Jurkat, Clone E6-1 (cell line): Measurements from ENCODE around the gene UBE2E1.
"Not testable (repeated sequence)": the region's sequence is repeated elsewhere in the genome, so short reads cannot be mapped to it uniquely, and the experiment has no call there.

Experiments used
- DNase-seq: peaks from one replicate; pipeline ENCODE4 v3.0.0-alpha.2; 2011; ENCODE audit warnings: low read depth, low spot score
- H3K4me3 ChIP-seq: 2 replicates; pipeline ENCODE4 v1.5.1; 2011; ENCODE audit warnings: mild to moderate bottlenecking, low read length, control low read depth, moderate library complexity

The UBE2E1 gene

GRCh38 chr3:23895181-23895580 lies 89.4 kb downstream of the UBE2E1 start:
- no peak overlapping the region for H3K4me3 ChIP-seq
- DNase-seq, result no peak

GRCh38 chr3:23900744-23901143 lies 95.0 kb downstream of the UBE2E1 start:
- H3K4me3 ChIP-seq, result no peak overlapping the region
- no peak for DNase-seq

GRCh38 chr3:23904545-23904944 lies 98.8 kb downstream of the UBE2E1 start:
- no peak overlapping the region for H3K4me3 ChIP-seq
- DNase-seq, result no peak

GRCh38 chr3:23909341-23909740 lies 103.6 kb downstream of the UBE2E1 start:
- no peak for DNase-seq
- no peak overlapping the region for H3K4me3 ChIP-seq

- DNase-seq, result no peak
- no peak overlapping the region for H3K4me3 ChIP-seq
Measured at GRCh38 chr3:23911397-23911796, 105.6 kb downstream of the UBE2E1 start.

- DNase-seq, result not testable (repeated sequence)
Measured at GRCh38 chr3:23912335-23912734, 106.6 kb downstream of the UBE2E1 start.

GRCh38 chr3:23913182-23913581 lies 107.4 kb downstream of the UBE2E1 start:
- no peak for DNase-seq
- no peak overlapping the region for H3K4me3 ChIP-seq

More at GRCh38 chr3:23912335-23912734, 106.6 kb downstream of the UBE2E1 start:
- H3K4me3 ChIP-seq, result not testable (repeated sequence)

GRCh38 chr3:23913873-23914743 lies 108.4 kb downstream of the UBE2E1 start:
- DNase-seq, result no peak
- no peak overlapping the region for H3K4me3 ChIP-seq

- DNase-seq, result no peak
- H3K4me3 ChIP-seq, result no peak overlapping the region
Measured at GRCh38 chr3:23915537-23916108, 109.9 kb downstream of the UBE2E1 start.

GRCh38 chr3:23916152-23916885 lies 110.6 kb downstream of the UBE2E1 start:
- H3K4me3 ChIP-seq, result peak overlapping the region; percentile 92
- DNase-seq, result peak; percentile 37

- peak within 1 kb of the TSS; percentile 92 for H3K4me3 ChIP-seq
- peak; percentile 95 for DNase-seq
Measured at GRCh38 chr3:23916886-23917678, 111.3 kb downstream of the UBE2E1 start, which contains the start of the genes NKIRAS1 and RPL15. TSS of gene NKIRAS1 (minus strand) at chr3:23916990. CDS start at chr3:23910904, 6,086 bp downstream. TSS of gene RPL15 (plus strand) at chr3:23917132. CDS start at chr3:23917860, 728 bp downstream.

- DNase-seq, result peak; percentile 41
Measured at GRCh38 chr3:23917679-23918303, 112.0 kb downstream of the UBE2E1 start.

GRCh38 chr3:23918331-23918730 lies 112.6 kb downstream of the UBE2E1 start:
- H3K4me3 ChIP-seq, result peak overlapping the region; percentile 92
- DNase-seq, result not testable (repeated sequence)

More at GRCh38 chr3:23917679-23918303, 112.0 kb downstream of the UBE2E1 start:
- H3K4me3 ChIP-seq, result peak overlapping the region; percentile 92

- H3K4me3 ChIP-seq, result no peak overlapping the region
- no peak for DNase-seq
Measured at GRCh38 chr3:23919628-23920027, 113.9 kb downstream of the UBE2E1 start.

- no peak for DNase-seq
- H3K4me3 ChIP-seq, result no peak overlapping the region
Measured at GRCh38 chr3:23920151-23920655, 114.4 kb downstream of the UBE2E1 start.

- no peak for DNase-seq
- H3K4me3 ChIP-seq, result no peak overlapping the region
Measured at GRCh38 chr3:23921052-23921511, 115.3 kb downstream of the UBE2E1 start.

GRCh38 chr3:23923786-23924185 lies 118.0 kb downstream of the UBE2E1 start:
- DNase-seq, result no peak
- no peak overlapping the region for H3K4me3 ChIP-seq

GRCh38 chr3:23926246-23926645 lies 120.5 kb downstream of the UBE2E1 start:
- H3K4me3 ChIP-seq, result no peak overlapping the region
- DNase-seq, result no peak
